GM11168 (cell line): ENCODE results near the gene PLXND1.

ENCODE experiments used
- in situ Hi-C: fragments of 300-500 bp; cut with MboI; formaldehyde crosslinking; loops from one replicate; pipeline ENCODE4 v1.12.0; 2022; ENCODE audit warnings: low sequenced_read_pairs; ENCODE audit not compliant: unreplicated experiment

PLXND1 gene

GRCh38 chr3:129535075-129535474 is 71.4 kb downstream of the PLXND1 start:
- in situ Hi-C loops = no loop called here

GRCh38 chr3:129534428-129535027 is 71.9 kb downstream of the PLXND1 start:
- in situ Hi-C loops = no loop called here

DNA sequence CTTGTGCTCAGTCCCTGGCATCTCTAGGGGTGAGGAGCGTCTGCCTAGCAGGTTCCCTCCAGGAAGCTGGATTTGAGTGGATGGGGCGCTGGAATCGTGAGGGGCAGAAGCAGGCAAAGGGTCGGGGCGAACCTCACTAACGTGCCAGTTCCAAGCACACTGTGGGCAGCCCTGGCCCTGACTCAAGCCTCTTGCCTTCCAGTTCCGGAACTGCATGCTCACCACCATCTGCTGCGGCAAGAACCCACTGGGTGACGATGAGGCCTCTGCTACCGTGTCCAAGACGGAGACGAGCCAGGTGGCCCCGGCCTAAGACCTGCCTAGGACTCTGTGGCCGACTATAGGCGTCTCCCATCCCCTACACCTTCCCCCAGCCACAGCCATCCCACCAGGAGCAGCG is 73.1 kb downstream of the PLXND1 start:
- in situ Hi-C loops = no loop called here

DNA sequence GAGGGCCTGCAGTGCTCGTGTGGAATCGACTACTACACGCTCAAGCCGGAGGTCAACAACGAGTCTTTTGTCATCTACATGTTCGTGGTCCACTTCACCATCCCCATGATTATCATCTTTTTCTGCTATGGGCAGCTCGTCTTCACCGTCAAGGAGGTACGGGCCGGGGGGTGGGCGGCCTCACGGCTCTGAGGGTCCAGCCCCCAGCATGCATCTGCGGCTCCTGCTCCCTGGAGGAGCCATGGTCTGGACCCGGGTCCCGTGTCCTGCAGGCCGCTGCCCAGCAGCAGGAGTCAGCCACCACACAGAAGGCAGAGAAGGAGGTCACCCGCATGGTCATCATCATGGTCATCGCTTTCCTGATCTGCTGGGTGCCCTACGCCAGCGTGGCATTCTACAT is 74.2 kb downstream of the PLXND1 start:
- in situ Hi-C loops = no loop called here

DNA sequence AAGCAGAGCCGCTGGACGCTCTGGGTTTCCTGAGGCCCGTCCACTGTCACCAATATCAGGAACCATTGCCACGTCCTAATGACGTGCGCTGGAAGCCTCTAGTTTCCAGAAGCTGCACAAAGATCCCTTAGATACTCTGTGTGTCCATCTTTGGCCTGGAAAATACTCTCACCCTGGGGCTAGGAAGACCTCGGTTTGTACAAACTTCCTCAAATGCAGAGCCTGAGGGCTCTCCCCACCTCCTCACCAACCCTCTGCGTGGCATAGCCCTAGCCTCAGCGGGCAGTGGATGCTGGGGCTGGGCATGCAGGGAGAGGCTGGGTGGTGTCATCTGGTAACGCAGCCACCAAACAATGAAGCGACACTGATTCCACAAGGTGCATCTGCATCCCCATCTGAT is 74.8 kb downstream of the PLXND1 start:
- in situ Hi-C loops = no loop called here

DNA sequence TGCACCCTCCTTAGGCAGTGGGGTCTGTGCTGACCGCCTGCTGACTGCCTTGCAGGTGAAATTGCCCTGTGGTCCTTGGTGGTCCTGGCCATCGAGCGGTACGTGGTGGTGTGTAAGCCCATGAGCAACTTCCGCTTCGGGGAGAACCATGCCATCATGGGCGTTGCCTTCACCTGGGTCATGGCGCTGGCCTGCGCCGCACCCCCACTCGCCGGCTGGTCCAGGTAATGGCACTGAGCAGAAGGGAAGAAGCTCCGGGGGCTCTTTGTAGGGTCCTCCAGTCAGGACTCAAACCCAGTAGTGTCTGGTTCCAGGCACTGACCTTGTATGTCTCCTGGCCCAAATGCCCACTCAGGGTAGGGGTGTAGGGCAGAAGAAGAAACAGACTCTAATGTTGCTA is 75.7 kb downstream of the PLXND1 start:
- in situ Hi-C loops = no loop called here

DNA sequence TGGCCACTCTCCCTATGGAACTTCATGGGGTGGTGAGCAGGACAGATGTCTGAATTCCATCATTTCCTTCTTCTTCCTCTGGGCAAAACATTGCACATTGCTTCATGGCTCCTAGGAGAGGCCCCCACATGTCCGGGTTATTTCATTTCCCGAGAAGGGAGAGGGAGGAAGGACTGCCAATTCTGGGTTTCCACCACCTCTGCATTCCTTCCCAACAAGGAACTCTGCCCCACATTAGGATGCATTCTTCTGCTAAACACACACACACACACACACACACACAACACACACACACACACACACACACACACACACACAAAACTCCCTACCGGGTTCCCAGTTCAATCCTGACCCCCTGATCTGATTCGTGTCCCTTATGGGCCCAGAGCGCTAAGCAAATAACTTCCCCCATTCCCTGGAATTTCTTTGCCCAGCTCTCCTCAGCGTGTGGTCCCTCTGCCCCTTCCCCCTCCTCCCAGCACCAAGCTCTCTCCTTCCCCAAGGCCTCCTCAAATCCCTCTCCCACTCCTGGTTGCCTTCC is 76.2 kb downstream of the PLXND1 start:
- in situ Hi-C loops = no loop called here

- in situ Hi-C loops = no loop called here
Measured at GRCh38 chr3:129529436-129530210, 76.9 kb downstream of the PLXND1 start.

- in situ Hi-C loops = no loop called here
Measured at GRCh38 chr3:129528589-129529100, 77.8 kb downstream of the PLXND1 start, which contains the start of gene RHO. Gene RHO (plus strand): TSS chr3:129528639. CDS start chr3:129528734, 95 bp downstream.

GRCh38 chr3:129527262-129527661 is 79.2 kb downstream of the PLXND1 start:
- in situ Hi-C loops = no loop called here

- in situ Hi-C loops = no loop called here
Measured at GRCh38 chr3:129526121-129526900, 80.2 kb downstream of the PLXND1 start.

GRCh38 chr3:129525341-129525968 is 81.0 kb downstream of the PLXND1 start:
- in situ Hi-C loops = no loop called here

- in situ Hi-C loops = no loop called here
Measured at GRCh38 chr3:129524081-129524480, 82.4 kb downstream of the PLXND1 start.

DNA sequence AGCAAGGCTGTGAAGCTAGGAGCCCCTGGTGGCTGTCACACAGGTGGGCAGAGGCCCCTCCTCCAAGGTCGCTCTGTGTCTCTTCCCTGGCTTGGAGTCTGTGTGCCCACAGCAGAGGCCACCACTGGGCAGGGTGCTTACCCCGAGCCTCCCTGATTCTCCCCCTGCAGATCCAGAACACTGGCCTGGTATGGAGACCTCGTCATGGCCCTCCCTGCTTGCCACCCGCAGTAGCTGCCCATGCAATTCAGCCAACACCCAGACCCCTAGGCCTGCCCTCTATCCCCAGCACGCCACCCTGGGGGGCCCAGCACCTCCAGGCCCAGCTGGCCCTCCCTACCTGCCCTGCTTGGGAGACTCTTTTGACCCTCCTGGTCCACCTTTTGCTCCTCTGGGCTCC is 83.5 kb downstream of the PLXND1 start:
- in situ Hi-C loops = no loop called here

DNA sequence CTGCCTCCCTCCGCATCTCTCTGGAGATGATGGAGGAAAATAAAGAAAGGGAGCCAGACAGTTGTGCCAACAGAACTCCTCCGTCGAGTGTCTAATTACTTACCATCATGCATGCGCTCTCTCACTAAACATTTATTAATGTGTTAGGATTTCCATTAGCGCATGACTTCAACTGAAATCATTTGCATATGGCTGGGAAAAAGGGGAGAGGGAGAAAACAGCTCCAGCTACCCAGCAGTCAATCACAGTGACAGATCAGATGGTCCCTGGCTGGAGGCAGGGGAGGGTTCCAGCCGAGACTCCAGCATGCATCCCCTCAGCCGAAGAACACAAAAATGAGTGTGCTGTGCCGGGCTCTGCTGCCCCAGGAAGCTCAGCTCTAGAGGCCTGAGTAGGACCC is 84.9 kb downstream of the PLXND1 start:
- in situ Hi-C loops = no loop called here

DNA sequence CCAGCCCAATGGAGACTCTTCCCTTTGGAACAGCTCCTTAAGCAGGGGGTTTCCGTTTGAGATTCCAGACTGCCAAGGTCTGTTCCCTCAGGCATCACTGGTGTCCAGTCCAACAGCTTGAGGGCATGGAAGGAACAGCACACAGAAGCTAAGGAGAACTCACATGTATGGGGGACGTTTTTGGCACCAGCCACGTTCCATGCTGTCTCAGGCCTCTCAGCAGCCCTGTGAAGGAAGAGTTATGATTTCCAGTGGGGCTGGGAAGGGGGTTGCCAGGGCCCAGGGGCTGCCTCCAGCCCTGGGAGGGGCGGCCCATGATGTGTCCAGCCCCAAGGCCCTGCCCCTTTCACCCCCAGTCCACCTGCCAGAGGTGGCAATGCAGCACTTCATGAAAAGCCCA is 85.5 kb downstream of the PLXND1 start:
- in situ Hi-C loops = no loop called here

DNA sequence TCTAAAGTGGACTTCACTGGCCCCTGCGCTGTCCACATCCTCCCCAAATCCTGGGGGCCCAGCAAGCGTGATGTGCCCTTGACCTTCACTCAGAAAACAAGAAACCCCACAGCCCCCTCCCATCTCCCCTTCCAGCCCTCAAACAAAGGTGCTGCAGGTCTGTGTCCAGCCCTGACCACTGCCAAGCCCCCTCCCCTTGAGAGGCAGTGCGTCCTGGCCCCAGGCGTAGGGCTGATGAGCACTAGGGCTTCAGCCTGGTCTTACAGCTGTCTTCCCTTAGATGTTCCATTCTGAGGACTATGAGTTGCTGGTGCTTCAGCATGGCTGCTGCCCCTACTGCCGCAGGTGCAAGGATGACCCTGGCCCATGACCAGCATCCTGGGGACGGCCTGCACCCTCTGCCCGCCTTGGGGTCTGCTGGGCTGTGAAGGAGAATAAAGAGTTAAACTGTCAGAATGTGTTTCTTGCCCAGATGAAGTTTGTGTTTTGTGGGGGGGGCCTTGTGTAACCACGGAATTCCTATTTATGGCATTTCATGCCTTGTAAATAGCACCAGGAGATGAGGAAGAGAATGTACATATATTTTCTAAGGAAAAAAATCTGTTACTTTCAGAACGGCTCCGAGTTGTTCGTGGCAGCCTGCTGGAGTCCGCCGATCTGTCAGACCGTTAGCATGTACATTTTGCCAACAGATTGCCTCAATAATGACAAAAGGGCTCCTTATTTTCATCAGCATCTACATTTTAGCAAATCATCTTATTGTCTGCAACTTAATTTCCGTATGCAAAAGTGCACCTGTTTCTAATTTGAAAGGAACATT is 86.4 kb downstream of the PLXND1 start:
- in situ Hi-C loops = no loop called here

- in situ Hi-C loops = no loop called here
Measured at GRCh38 chr3:129519449-129519848, 87.0 kb downstream of the PLXND1 start.

DNA sequence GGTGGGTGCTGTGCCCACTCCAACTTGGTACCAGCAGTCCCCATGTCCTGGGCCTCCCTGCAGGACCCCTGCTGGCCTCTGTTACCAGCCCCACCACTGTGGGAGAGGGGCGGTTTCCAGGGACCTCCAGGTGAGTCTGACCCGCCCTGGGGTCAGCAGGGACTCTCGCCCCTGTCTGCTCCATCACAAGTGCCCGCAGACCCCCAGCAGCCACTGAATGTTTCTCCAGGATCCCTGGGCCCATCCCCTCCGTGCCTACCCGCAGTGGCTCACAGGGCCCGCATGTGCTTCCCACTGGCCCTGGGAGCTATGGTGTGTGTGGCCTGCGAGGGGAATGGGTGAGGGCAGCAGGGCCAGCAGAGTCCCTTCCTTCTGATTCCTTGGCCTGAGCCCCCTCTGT is 87.9 kb downstream of the PLXND1 start:
- in situ Hi-C loops = no loop called here
